ENCODE data around the gene GLA. TPM values are rescaled to one million over a fixed set of nuclear protein-coding genes. Genes with fewer than 3 reads are reported as not detected.

Gene GLA
- total and polyA plus RNA-seq, 2 of the 8 experiments (the other 6 are each of a cell fraction or from before 2014, with no cell fraction given): 33.6 to 47.3 TPM

GRCh38 chrX:101359966-101360365 is 47.8 kb downstream of the GLA start:
- Histone ChIP-seq H3K27ac (ENCODE audit: low read depth, low read length) (no peak overlapping the region), H3K23ac (ENCODE audit: insufficient read length) (no peak overlapping the region), H3K79me1 (ENCODE audit: low read depth, low read length) (no peaks in the 10 kb centered on the region), H3K9ac (replicated peaks in 1 of 4; ENCODE audit: extremely low read depth in 1 of 4, low read depth in 3 of 4, low read length in 3 of 4) (no peak overlapping the region), H3K56ac (replicated peaks; ENCODE audit: insufficient read length, low read depth, low read length) (no peak overlapping the region), H2BK5ac (ENCODE audit: low read depth, low read length) (no peak overlapping the region), H2AFZ (ENCODE audit: low read length) (no peak overlapping the region), H3K4me1 (replicated peaks in 1 of 4; ENCODE audit: control insufficient read depth in 3 of 4, insufficient read depth in 4 of 4, low read length in 3 of 4) (no peaks in the 10 kb centered on the region), H3K36me3 (ENCODE audit: control insufficient read depth in 2 of 4, insufficient read depth in 4 of 4, low read length in 3 of 4) (no peaks in the 10 kb centered on the region), H2AK5ac (ENCODE audit: low read depth, low read length) (no peak overlapping the region), H2BK20ac (ENCODE audit: low read length) (no peak overlapping the region), H3K23me2 (ENCODE audit: low read depth, low read length) (no peaks in the 10 kb centered on the region), H3K14ac (ENCODE audit: insufficient read length) (no peak overlapping the region), H2BK12ac (ENCODE audit: low read depth, low read length) (no peak overlapping the region), H3K27me3 (replicated peaks in 1 of 4; ENCODE audit: control insufficient read depth in 3 of 4, extremely low read depth in 1 of 4, insufficient read depth in 3 of 4, low read length in 3 of 4) (no peaks in the 10 kb centered on the region), H2BK120ac (replicated peaks; ENCODE audit: low read depth, low read length) (no peak overlapping the region), H3K79me2 (ENCODE audit: control insufficient read depth in 1 of 2, insufficient read depth in 2 of 2, low read length in 2 of 2) (no peaks in the 10 kb centered on the region), H3K4me2 (ENCODE audit: insufficient read depth in 1 of 2, low read depth in 2 of 2, low read length in 2 of 2) (no peak overlapping the region), H4K91ac (replicated peaks; ENCODE audit: insufficient read length, low read length) (no peak overlapping the region), H3K9me3 (ENCODE audit: insufficient read depth in 2 of 2, low read depth in 1 of 2, low read length in 1 of 2) (no peaks in the 10 kb centered on the region), H4K20me1 (replicated peaks in 1 of 2; ENCODE audit: control insufficient read depth in 1 of 2, insufficient read depth in 2 of 2, low read length in 2 of 2) (no peaks in the 10 kb centered on the region), H3K4ac (replicated peaks; ENCODE audit: insufficient read length, low read depth, low read length) (no peak overlapping the region), H4K8ac (ENCODE audit: extremely low read depth, insufficient read depth, low read length) (no peak overlapping the region), H2BK15ac (ENCODE audit: low read length) (no peak overlapping the region), H4K5ac (ENCODE audit: insufficient read length, low read depth, low read length) (no peak overlapping the region), H3K18ac (ENCODE audit: extremely low read depth, low read length) (no peak overlapping the region), H3K4me3 (ENCODE audit: extremely low read depth in 1 of 4, insufficient read depth in 2 of 4, low read depth in 3 of 4, low read length in 4 of 4) (no peak overlapping the region)
- WGBS, 2 experiments (ENCODE audit: extremely low coverage in 1 of 2, insufficient coverage in 1 of 2, insufficient read length in 1 of 2, insufficient replicate concordance in 2 of 2, low coverage in 1 of 2, low lambda C conversion rate in 2 of 2, missing lambda C conversion rate in 1 of 2): 100% methylated on average over 1 of the region's 1 CpG; no CpG with 5 or more reads in 1 of the 2 experiments
- ChIA-PET POLR2A (ENCODE audit: partially characterized antibody) (interaction anchor here (1.5 kb wide), 1 partner anchor 31 kb away, joined by 5 read pairs; the partner anchor contains the start of gene RPL36A), CTCF (ENCODE audit: partially characterized antibody) (interaction anchor here (0.7 kb wide), 1 partner anchor 24 kb away, joined by 3 read pairs; no protein-coding TSS in a partner anchor)
- no peak for FAIRE-seq
- no peak for DNase-seq (ENCODE audit: low read depth in 1 of 2, low spot score in 2 of 2)
- TF ChIP-seq MAFK (IDR thresholded peaks at IDR 0.05; ENCODE audit: low read depth, low read length) (no peak), CHD2 (IDR thresholded peaks at IDR 0.05; ENCODE audit: low read length) (no peak), CTCF (IDR thresholded peaks at IDR 0.05; ENCODE audit: control extremely low read depth in 1 of 3, insufficient read depth in 1 of 3, low read depth in 1 of 3, low read length in 3 of 3) (no peak), EGR1 (IDR thresholded peaks at IDR 0.05; ENCODE audit: borderline replicate concordance, low read depth, low read length) (no peak), JUND (IDR thresholded peaks at IDR 0.05; ENCODE audit: low read length) (no peak), GTF2F1 (IDR thresholded peaks at IDR 0.05; ENCODE audit: borderline replicate concordance, low read depth, low read length) (no peak), TBP (IDR thresholded peaks at IDR 0.05; ENCODE audit: low read depth, low read length) (no peak), RBBP5 (IDR thresholded peaks at IDR 0.05; ENCODE audit: borderline replicate concordance, low read depth, low read length) (no peak), POLR2AphosphoS5 (IDR thresholded peaks at IDR 0.05; ENCODE audit: low read depth, low read length) (no peak), SIN3A (conservative IDR thresholded peaks at IDR 0.05 in 1 of 2, IDR thresholded peaks at IDR 0.05 in 1 of 2; ENCODE audit: low read depth in 1 of 2, low read length in 2 of 2) (no peak), EZH2 (IDR thresholded peaks at IDR 0.05; ENCODE audit: low read depth, low read length, severe bottlenecking) (no peak), NRF1 (IDR thresholded peaks at IDR 0.05; ENCODE audit: low read depth, low read length) (no peak)
